ENCODE results near the gene WNT7A.

The WNT7A gene

DNA sequence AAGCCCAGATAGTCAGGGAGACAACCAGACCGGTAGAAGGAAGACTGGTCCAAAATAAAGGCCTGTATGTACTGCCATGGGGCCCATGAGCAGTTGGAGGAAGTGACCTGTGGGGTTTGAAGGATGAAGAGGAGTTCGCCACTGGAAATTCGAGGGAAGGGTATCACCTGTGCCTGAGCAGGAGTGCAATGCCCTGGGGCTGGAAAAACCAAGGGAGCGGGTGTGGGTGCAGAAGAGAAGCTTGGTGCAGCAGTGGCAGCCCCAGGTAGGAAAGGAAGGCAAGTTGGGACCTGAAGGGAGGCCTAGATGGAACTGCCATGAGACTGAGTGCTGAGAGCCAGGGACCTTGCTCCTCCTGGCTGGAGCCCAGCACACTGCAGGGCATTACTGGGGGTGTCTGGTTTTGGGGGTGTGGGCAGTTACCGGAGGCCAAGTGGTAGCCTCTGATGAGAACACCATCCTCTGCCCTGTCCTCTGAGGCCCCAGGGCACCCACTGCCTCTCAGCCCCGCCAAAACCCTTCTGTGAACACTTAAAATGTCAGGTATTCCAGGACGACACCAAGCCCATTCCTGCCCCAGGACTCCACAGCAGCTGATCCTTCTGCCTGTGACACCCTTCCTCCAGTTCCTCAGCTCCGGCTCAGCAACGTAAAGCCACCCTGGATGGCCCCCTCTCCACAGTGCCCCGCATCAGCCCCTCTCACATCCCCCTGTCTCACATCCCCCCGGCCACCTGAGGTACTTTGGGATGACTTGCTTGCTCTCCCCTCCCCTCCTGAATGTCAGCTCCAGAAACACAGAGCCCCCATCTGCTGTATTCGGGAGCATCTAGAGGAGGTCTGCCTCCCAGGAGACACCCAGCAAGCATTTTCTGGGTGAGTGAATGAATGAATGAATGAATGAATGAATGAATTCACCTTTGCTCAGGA, 42.9 kb downstream of the WNT7A start:
- TF ChIP-seq, protein P1, sequence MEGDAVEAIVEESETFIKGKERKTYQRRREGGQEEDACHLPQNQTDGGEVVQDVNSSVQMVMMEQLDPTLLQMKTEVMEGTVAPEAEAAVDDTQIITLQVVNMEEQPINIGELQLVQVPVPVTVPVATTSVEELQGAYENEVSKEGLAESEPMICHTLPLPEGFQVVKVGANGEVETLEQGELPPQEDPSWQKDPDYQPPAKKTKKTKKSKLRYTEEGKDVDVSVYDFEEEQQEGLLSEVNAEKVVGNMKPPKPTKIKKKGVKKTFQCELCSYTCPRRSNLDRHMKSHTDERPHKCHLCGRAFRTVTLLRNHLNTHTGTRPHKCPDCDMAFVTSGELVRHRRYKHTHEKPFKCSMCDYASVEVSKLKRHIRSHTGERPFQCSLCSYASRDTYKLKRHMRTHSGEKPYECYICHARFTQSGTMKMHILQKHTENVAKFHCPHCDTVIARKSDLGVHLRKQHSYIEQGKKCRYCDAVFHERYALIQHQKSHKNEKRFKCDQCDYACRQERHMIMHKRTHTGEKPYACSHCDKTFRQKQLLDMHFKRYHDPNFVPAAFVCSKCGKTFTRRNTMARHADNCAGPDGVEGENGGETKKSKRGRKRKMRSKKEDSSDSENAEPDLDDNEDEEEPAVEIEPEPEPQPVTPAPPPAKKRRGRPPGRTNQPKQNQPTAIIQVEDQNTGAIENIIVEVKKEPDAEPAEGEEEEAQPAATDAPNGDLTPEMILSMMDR (conservative IDR thresholded peaks at IDR 0.05) = no peak
- no peak overlapping the region for H3K27ac ChIP-seq

DNA sequence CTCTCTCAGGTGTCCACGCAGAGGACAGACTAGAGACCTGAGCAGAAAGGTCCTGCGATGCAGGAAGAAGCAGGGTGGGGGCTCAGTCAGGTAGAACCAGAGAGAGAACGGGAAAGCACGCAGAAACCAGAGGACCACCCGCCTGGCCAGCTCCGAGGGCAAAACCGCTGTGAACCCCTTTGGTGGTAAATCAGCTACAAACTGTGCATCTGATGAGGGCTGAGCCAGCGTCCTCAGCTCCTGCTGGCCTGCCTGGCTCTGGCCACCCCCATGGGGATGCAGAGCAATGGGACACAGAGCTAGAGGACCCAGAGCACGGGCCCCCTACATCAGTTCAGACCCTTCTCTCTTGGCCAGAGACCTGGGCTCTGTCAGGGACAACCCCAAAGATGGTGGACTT, 44.6 kb downstream of the WNT7A start:
- H3K27ac ChIP-seq = no peak overlapping the region
- TF ChIP-seq, protein P1 (conservative IDR thresholded peaks at IDR 0.05) = no peak

DNA sequence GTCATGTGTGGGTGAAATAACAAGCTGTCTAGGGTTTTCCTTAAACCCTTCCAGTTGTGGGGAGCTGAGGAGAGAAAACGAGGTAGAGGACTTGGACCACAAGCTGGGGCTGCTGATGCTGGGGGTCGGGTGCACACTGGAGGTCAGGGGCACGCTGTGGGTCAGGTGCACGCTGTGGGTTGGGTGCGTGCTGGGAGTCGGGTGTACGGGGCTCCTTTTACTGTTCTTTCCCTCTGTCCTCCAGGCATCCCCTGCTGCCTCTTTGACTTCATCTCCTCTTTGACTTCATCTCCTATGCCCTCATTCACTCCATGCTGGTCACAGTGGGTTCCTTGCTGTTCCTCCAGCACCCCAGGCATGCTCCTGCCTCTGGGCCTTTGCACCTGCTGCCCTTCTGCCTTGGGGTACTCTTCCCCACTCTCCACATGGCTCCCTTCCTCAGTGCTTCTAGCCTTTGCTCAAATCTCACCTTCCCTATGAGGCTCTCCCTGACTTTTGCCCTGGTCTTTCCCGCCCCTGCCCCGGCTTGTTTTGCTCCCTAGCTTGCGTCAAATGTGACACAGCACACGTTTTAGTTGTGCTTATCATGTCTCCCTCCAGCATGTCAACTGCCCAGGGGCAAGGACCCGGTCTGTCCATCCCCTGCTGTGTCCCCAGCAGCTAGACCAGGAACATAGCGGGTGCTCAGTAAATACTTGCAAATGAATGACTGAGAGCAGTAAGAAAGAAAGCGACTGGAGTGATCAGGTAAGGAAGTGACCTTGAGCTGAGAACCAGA, 45.4 kb downstream of the WNT7A start:
- TF ChIP-seq, protein P1 (conservative IDR thresholded peaks at IDR 0.05) = no peak
- H3K27ac ChIP-seq = no peak overlapping the region

DNA sequence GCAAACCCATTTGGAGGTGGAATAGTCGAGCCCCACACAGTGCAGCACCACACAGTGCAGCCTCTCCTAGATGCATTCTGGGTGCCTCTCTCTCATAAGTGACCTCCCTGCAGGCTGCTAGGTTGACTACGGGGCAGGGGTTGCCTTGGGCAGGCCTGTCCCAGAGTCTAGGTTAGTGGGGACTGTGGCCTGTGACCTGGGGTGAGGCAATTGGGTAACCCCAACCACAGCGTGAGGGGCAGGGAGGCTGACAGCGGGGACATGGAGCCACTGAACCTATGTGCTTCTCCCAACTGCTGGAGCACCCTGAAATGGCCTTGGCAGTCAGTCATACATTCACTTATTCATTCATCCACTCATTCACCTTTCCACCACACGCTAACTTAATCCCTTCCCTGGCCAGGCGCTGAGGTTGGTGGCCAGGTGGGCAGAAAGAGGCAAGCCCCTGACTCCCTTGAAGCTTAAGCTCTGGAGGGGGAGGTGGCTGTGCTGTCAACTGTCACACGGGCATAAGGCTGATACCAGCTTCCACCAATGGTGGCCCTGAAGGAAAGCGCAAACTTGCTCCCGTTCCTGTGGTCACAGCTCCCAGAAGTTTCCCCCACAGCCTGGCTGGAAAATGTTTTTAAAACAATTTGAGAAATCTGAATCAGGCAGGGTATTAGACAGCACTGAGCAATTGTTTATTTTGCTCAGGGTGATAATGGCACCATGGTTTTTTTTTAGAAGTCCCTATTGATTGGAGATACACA, 46.2 kb downstream of the WNT7A start:
- TF ChIP-seq, protein P1 (conservative IDR thresholded peaks at IDR 0.05) = no peak
- H3K27ac ChIP-seq = no peak overlapping the region

DNA sequence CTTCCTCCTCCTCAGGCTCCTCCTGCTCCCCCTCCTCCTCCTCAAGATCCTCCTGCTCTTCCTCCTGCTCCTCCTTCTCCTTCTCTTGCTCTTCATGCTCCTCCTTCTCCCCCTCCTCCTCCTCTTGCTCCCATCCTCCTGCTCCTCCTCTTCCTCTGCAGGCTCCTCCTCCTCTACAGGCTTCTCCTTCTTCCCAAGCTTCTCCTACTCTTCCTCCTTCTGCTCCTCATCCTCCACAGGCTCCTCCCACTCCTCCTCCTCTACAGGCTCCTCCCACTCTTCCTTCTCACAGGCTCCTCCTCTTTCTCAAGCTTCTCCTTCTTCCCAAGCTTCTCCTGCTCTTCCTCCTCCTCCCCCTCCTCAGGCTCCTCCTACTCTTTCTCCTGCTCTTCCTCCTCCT, 47.7 kb downstream of the WNT7A start:
- TF ChIP-seq, protein P1 (conservative IDR thresholded peaks at IDR 0.05) = no peak
- no peak overlapping the region for H3K27ac ChIP-seq

DNA sequence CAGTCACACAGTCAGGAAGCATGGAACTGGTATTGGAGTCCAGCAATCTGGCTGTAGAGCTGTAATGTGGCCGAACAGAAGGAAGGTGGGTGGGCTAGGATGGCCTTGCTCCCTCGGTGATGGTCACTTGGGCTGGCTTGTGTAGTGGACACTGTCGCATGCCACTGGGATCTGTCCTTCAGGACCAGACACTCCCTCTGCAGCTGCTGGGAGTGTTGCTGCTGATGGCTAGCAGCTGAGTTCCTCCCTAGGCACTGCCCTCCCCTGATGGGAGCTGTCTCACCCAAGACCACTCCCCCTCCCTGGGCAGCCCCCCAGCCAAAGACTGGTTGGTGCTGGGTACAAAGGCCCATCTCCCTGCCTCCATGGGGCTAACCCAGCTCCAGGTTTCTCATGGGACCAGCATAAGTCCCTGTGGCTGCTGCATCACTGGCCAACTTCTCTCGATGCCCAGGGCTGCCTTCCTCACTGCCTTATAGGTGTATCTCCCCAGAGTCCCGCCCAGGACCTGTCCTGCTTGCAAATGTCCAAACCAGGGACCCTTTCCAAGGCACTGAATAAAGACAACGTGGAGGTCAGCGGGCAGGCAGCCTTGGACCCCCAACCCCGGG, 48.4 kb downstream of the WNT7A start:
- TF ChIP-seq, protein P1 (conservative IDR thresholded peaks at IDR 0.05) = no peak

More for the DNA sequence above, 48.4 kb downstream of the WNT7A start:
- H3K27ac ChIP-seq = no peak overlapping the region

Measured in VCaP (cell line).